IPS DF 4.7 (cell line): ENCODE results near the gene RSRC1.

Source experiments
- DNase-seq: peaks from one replicate; pipeline ENCODE4 v3.0.0-alpha.2; 2013; ENCODE audit warnings: low spot score; ENCODE audit errors: extremely low read depth

Gene RSRC1

GRCh38 chr3:158571969-158572765, 462.3 kb downstream of the RSRC1 start:
- DNase-seq: no peak

- no peak for DNase-seq
These were observed 462.8 kb downstream of the RSRC1 start for GRCh38 chr3:158572766-158573060.

- no peak for DNase-seq
These were observed 463.8 kb downstream of the RSRC1 start for GRCh38 chr3:158573714-158574113.

GRCh38 chr3:158574646-158575045, 464.8 kb downstream of the RSRC1 start:
- no peak for DNase-seq

- DNase-seq: no peak
These were observed 480.3 kb downstream of the RSRC1 start for GRCh38 chr3:158590223-158590622.
